ENCODE measurements around the gene LRRTM4.
A peak's percentile ranks its signal among the peaks of the same experiment; 100 is the strongest.

LRRTM4 gene

DNA sequence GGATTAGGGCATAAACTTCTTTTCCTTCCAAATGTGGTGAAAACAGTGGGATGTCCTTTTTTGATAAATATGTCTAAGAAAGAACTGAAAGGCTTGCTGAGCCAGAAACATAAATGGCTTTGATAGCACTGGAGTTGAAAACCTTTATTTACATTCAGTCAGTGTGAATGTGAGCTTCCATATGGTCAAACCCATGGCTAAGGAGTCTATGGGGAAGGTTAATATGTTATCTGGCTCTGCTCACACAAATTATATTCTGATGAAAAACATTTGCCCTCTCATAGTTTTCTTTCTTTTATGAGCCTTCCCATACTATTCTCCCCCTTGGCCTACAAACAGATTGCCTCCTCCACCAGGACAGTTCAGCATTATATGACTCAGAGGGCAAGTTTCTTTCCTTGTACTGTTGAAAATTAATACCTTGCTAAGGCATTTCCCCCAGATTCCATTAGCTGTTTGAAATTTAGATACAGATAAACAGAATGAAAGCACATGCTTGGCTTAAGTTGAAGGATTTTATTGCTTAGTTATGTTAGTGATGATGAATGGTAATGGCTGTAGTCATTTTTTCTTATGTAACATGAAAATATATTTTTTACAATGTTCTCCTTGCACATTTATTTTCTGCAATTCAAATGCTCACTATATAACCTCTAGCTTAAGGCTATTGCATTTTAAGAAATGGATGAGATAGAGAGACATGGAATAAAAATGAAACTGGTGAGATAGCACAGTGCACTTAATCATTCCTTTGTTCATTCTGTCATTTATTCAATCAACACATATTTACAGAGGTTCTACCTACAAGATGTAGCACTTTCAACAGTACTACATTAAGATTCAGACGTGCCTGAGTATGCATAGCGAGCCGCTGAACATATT, 544.1 kb downstream of the LRRTM4 start:
- TF ChIP-seq ZC3H10 (CRISPR knock-in tag; IDR thresholded peaks at IDR 0.05): no peak
- TF ChIP-seq TOX (CRISPR knock-in tag; IDR thresholded peaks at IDR 0.05; ENCODE audit: borderline replicate concordance): no peak
- TF ChIP-seq ZFP30 (CRISPR knock-in tag; IDR thresholded peaks at IDR 0.05): no peak
- no peak for TF ChIP-seq ESRRG (CRISPR knock-in tag; IDR thresholded peaks at IDR 0.05)
- TF ChIP-seq TCF4 (CRISPR knock-in tag; IDR thresholded peaks at IDR 0.05; ENCODE audit: borderline replicate concordance): peak; percentile 38; the same call in 1 of the 2 replicates
- peak; percentile 93 for TF ChIP-seq ISL1 (CRISPR knock-in tag; IDR thresholded peaks at IDR 0.05)
- no peak for TF ChIP-seq ZNF565 (CRISPR knock-in tag; conservative IDR thresholded peaks at IDR 0.05; ENCODE audit: low read depth)
- TF ChIP-seq, protein P1, sequence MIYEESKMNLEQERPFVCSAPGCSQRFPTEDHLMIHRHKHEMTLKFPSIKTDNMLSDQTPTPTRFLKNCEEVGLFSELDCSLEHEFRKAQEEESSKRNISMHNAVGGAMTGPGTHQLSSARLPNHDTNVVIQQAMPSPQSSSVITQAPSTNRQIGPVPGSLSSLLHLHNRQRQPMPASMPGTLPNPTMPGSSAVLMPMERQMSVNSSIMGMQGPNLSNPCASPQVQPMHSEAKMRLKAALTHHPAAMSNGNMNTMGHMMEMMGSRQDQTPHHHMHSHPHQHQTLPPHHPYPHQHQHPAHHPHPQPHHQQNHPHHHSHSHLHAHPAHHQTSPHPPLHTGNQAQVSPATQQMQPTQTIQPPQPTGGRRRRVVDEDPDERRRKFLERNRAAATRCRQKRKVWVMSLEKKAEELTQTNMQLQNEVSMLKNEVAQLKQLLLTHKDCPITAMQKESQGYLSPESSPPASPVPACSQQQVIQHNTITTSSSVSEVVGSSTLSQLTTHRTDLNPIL (CRISPR knock-in tag; IDR thresholded peaks at IDR 0.05; ENCODE audit: low read depth): no peak
- no peak for TF ChIP-seq RARB (CRISPR knock-in tag; IDR thresholded peaks at IDR 0.05)
- TF ChIP-seq CSDC2 (CRISPR knock-in tag; IDR thresholded peaks at IDR 0.05): no peak
- TF ChIP-seq, protein P2, sequence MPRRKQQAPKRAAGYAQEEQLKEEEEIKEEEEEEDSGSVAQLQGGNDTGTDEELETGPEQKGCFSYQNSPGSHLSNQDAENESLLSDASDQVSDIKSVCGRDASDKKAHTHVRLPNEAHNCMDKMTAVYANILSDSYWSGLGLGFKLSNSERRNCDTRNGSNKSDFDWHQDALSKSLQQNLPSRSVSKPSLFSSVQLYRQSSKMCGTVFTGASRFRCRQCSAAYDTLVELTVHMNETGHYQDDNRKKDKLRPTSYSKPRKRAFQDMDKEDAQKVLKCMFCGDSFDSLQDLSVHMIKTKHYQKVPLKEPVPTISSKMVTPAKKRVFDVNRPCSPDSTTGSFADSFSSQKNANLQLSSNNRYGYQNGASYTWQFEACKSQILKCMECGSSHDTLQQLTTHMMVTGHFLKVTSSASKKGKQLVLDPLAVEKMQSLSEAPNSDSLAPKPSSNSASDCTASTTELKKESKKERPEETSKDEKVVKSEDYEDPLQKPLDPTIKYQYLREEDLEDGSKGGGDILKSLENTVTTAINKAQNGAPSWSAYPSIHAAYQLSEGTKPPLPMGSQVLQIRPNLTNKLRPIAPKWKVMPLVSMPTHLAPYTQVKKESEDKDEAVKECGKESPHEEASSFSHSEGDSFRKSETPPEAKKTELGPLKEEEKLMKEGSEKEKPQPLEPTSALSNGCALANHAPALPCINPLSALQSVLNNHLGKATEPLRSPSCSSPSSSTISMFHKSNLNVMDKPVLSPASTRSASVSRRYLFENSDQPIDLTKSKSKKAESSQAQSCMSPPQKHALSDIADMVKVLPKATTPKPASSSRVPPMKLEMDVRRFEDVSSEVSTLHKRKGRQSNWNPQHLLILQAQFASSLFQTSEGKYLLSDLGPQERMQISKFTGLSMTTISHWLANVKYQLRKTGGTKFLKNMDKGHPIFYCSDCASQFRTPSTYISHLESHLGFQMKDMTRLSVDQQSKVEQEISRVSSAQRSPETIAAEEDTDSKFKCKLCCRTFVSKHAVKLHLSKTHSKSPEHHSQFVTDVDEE (CRISPR knock-in tag; IDR thresholded peaks at IDR 0.05): peak; percentile 36; the same call in 1 of the 2 replicates
- TF ChIP-seq PPARA (CRISPR knock-in tag; IDR thresholded peaks at IDR 0.05; ENCODE audit: borderline replicate concordance): no peak
- no peak for TF ChIP-seq ZNF8 (CRISPR knock-in tag; IDR thresholded peaks at IDR 0.05)
- no peak for TF ChIP-seq ARNTL (CRISPR knock-in tag; IDR thresholded peaks at IDR 0.05; ENCODE audit: borderline replicate concordance, low read depth)
- no peak for TF ChIP-seq SNAI2 (CRISPR knock-in tag; IDR thresholded peaks at IDR 0.05)
- no peak for ATAC-seq

- TF ChIP-seq TCF4 (CRISPR knock-in tag; IDR thresholded peaks at IDR 0.05; ENCODE audit: borderline replicate concordance): no peak
- TF ChIP-seq SNAI2 (CRISPR knock-in tag; IDR thresholded peaks at IDR 0.05): no peak
- no peak for TF ChIP-seq ZC3H10 (CRISPR knock-in tag; IDR thresholded peaks at IDR 0.05)
- TF ChIP-seq, protein P3, sequence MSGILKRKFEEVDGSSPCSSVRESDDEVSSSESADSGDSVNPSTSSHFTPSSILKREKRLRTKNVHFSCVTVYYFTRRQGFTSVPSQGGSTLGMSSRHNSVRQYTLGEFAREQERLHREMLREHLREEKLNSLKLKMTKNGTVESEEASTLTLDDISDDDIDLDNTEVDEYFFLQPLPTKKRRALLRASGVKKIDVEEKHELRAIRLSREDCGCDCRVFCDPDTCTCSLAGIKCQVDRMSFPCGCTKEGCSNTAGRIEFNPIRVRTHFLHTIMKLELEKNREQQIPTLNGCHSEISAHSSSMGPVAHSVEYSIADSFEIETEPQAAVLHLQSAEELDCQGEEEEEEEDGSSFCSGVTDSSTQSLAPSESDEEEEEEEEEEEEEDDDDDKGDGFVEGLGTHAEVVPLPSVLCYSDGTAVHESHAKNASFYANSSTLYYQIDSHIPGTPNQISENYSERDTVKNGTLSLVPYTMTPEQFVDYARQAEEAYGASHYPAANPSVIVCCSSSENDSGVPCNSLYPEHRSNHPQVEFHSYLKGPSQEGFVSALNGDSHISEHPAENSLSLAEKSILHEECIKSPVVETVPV (CRISPR knock-in tag; IDR thresholded peaks at IDR 0.05): no peak
- no peak for TF ChIP-seq CSDC2 (CRISPR knock-in tag; IDR thresholded peaks at IDR 0.05)
- TF ChIP-seq, protein P2 (CRISPR knock-in tag; IDR thresholded peaks at IDR 0.05): no peak
- TF ChIP-seq, protein P4, sequence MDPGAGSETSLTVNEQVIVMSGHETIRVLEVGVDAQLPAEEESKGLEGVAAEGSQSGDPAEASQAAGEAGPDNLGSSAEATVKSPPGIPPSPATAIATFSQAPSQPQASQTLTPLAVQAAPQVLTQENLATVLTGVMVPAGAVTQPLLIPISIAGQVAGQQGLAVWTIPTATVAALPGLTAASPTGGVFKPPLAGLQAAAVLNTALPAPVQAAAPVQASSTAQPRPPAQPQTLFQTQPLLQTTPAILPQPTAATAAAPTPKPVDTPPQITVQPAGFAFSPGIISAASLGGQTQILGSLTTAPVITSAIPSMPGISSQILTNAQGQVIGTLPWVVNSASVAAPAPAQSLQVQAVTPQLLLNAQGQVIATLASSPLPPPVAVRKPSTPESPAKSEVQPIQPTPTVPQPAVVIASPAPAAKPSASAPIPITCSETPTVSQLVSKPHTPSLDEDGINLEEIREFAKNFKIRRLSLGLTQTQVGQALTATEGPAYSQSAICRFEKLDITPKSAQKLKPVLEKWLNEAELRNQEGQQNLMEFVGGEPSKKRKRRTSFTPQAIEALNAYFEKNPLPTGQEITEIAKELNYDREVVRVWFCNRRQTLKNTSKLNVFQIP (CRISPR knock-in tag; IDR thresholded peaks at IDR 0.05; ENCODE audit: borderline replicate concordance, low read depth): no peak
- no peak for TF ChIP-seq ZNF70 (CRISPR knock-in tag; IDR thresholded peaks at IDR 0.05)
- no peak for TF ChIP-seq ZFP3 (CRISPR knock-in tag; IDR thresholded peaks at IDR 0.05)
- TF ChIP-seq ESRRG (CRISPR knock-in tag; IDR thresholded peaks at IDR 0.05): no peak
- no peak for TF ChIP-seq OSR1 (CRISPR knock-in tag; IDR thresholded peaks at IDR 0.05)
- no peak for ATAC-seq
Measured at GRCh38 chr2:76975752-76976151, 546.4 kb downstream of the LRRTM4 start.
